H1 (cell line): ENCODE results near the gene INPP5E.

Experiments used
- EZH2 ChIP-seq: fragments of 200-600 bp; sonication (generic); IDR thresholded peaks from 2 replicates; pipeline ENCODE4 v1.7.1; 2012; ENCODE audit warnings: low read depth, mild to moderate bottlenecking, moderate library complexity, low read length, inconsistent platforms; ENCODE audit not compliant: severe bottlenecking
- JUN ChIP-seq: IDR thresholded peaks from 2 replicates; pipeline ENCODE4 v1.6.1; 2011; ENCODE audit warnings: low read depth, mild to moderate bottlenecking, improper control_type of control experiment, low read length
- JUND ChIP-seq: IDR thresholded peaks from 2 replicates; pipeline ENCODE4 v1.6.1; 2011; ENCODE audit warnings: mild to moderate bottlenecking, improper control_type of control experiment, low read length
- NANOG ChIP-seq: IDR thresholded peaks from 2 replicates; pipeline ENCODE4 v1.6.1; 2011; ENCODE audit warnings: low read length, low read depth, mild to moderate bottlenecking, inconsistent platforms; ENCODE audit not compliant: insufficient read depth, poor library complexity, severe bottlenecking
- POLR2A ChIP-seq, 2 experiments: IDR thresholded peaks; 1 replicate in 1 of 2; 2 replicates in 1 of 2; pipeline ENCODE4 v1.6.1; 2011; ENCODE audit warnings: low read depth in 2 of 2, low read length in 2 of 2, mild to moderate bottlenecking in 2 of 2; ENCODE audit errors: control extremely low read depth in 1 of 2
- RAD21 ChIP-seq, 2 experiments: IDR thresholded peaks in 1 of 2; conservative IDR thresholded peaks in 1 of 2; 2 replicates each; pipeline ENCODE4 v1.6.1; 2011; ENCODE audit warnings: low read depth in 2 of 2, low read length in 2 of 2, improper control_type of control experiment in 1 of 2, inconsistent platforms in 1 of 2, mild to moderate bottlenecking in 1 of 2, moderate library complexity in 1 of 2
- RNF2 ChIP-seq: fragments of 200-900, 300-1000 bp; sonication (generic); IDR thresholded peaks from 2 replicates; pipeline ENCODE4 v1.7.1; 2016; ENCODE audit warnings: borderline replicate concordance, low read depth, mild to moderate bottlenecking, antibody characterized with exemption, low read length; ENCODE audit not compliant: poor library complexity, severe bottlenecking; ENCODE audit errors: missing control alignments
- SRF ChIP-seq: IDR thresholded peaks from 2 replicates; pipeline ENCODE4 v1.6.1; 2011; ENCODE audit warnings: mild to moderate bottlenecking, low read depth, low read length, moderate library complexity
- TAF7 ChIP-seq: optimal IDR thresholded peaks from 2 replicates; pipeline ENCODE3; 2011; ENCODE audit warnings: low read depth, mild to moderate bottlenecking, inconsistent platforms, low read length, moderate library complexity, borderline replicate concordance
- TBP ChIP-seq: IDR thresholded peaks from 2 replicates; pipeline ENCODE4 v1.6.1; 2011; ENCODE audit warnings: low read depth, low read length, improper control_type of control experiment
- TF ChIP-seq, protein P1 (sequence below), 3 experiments: IDR thresholded peaks; 1 replicate in 2 of 3; 2 replicates in 1 of 3; pipeline versions ENCODE4 v1.5.1 to v1.6.1; 2011; ENCODE audit warnings: low read length in 3 of 3, mild to moderate bottlenecking in 3 of 3, inconsistent platforms in 2 of 3, low read depth in 1 of 3, moderate library complexity in 1 of 3; ENCODE audit not compliant: insufficient read depth in 1 of 3; ENCODE audit errors: control extremely low read depth in 1 of 3

DNA sequence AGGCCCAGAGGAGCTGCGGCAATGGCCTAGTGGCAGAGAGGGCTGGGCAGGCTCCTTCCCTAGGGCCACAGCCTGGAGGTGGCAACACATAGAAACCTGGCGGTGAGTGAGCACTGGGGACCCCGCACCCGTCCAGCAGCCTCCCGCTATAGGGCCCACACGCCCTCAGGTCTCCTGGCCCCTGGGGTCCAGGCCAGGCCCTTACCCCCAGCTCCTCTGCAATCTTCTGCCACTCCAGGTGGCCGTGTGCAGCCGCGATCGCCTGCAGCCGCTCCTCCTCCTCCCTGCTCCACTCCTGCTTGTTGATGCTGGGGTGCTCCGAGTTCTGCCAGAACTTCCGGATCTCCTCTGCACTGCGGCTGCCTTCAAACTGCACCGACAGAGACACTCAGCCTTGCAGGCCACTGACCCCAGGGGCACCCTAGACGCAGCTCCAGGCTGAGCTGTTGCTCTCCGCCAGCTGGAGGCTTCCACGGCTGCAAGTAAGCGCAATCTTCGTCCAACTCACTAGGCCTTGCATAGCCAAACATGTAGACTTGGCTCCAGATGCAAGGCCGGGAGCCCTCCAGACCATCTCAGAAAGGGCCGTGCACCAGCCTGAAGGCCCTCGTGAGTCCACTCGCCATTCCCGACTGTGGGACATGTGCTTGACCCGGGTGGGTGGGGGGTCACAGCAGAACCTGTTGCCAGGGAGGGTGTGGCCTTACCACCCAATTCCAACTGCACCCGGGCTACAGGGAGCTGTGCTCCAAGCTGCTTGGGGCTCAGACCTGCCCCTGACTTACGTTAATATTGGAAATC lies 47.7 kb downstream of the INPP5E start:
- TF ChIP-seq RNF2 (no peak), JUN (no peak), TBP (no peak), EZH2 (no peak), JUND (no peak), SRF (no peak), POLR2A (IDR thresholded peaks at IDR 0.05; ENCODE audit: control extremely low read depth in 1 of 2, low read depth in 2 of 2, low read length in 2 of 2) (no peak), NANOG (no peak), TAF7 (no peak), RAD21 (IDR thresholded peaks at IDR 0.05 in 1 of 2, conservative IDR thresholded peaks at IDR 0.05 in 1 of 2; ENCODE audit: low read depth in 2 of 2, low read length in 2 of 2) (no peak)
- TF ChIP-seq, protein P1, sequence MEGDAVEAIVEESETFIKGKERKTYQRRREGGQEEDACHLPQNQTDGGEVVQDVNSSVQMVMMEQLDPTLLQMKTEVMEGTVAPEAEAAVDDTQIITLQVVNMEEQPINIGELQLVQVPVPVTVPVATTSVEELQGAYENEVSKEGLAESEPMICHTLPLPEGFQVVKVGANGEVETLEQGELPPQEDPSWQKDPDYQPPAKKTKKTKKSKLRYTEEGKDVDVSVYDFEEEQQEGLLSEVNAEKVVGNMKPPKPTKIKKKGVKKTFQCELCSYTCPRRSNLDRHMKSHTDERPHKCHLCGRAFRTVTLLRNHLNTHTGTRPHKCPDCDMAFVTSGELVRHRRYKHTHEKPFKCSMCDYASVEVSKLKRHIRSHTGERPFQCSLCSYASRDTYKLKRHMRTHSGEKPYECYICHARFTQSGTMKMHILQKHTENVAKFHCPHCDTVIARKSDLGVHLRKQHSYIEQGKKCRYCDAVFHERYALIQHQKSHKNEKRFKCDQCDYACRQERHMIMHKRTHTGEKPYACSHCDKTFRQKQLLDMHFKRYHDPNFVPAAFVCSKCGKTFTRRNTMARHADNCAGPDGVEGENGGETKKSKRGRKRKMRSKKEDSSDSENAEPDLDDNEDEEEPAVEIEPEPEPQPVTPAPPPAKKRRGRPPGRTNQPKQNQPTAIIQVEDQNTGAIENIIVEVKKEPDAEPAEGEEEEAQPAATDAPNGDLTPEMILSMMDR (IDR thresholded peaks at IDR 0.05; ENCODE audit: control extremely low read depth in 1 of 3, insufficient read depth in 1 of 3, low read depth in 1 of 3, low read length in 3 of 3), result no peak
